SW 1271 (cell line): ENCODE data around the gene ATG4D.
"Not testable (repeated sequence)": the region's sequence is repeated elsewhere in the genome, so short reads cannot be mapped to it uniquely, and the experiment has no call there.

Experiments used
- DNase-seq, 2 experiments: peaks; one replicate each; lab custom pipeline; 2025; lab: John Stamatoyannopoulos, UW

The ATG4D gene

DNA sequence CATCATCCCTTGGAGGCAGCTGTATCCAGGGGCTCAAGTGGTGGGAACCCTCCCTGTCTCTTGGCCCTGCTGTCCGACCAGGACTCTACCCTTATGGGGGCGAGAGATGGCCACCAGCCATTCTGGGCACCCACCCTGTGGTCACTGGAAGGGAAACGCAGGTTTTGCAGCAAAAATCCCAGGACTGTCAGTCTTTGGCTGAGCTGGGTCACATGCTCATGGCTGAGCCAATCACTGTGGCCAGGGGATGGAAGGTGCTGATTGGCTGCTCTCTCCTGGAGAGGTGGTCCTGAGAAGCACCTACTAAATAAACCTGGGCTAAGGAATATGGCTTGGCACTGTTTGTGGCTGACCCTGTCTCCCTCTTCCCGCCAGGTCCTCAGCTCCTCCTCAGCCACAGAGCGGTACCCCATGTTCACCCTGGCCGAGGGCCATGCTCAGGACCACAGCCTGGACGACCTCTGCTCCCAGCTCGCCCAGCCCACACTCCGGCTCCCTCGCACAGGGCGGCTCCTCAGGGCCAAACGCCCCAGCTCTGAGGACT lies 8.9 kb downstream of the ATG4D start:
- DNase-seq = no peak

DNA sequence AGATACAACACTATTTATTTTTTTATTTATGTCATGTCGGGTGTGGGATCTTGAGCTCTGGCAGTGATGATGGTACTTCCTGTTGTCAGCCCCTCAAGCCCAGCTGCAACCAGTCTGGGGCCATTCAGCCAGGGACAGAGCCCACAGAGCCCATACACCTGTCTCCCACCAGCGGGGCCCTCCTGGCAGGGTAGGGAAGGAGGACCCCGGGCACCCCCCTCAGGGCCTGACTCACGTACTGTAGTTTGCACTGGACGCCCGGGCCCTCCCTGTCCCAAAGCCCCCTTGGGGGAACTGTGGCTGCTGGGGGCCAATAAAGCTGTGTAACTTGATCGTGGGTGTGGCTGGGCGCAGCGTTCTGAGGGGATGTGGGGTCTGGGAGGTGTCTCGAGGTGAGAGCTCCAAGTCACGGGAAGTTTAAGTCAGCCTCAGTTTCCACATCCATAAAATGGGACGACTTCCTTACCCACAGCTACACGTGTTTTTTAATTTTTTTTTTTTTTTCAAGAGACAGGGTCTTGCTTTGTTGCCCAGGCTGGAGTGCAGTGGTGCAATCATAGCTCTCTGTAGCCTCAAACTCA lies 9.5 kb downstream of the ATG4D start:
- DNase-seq = no peak

DNA sequence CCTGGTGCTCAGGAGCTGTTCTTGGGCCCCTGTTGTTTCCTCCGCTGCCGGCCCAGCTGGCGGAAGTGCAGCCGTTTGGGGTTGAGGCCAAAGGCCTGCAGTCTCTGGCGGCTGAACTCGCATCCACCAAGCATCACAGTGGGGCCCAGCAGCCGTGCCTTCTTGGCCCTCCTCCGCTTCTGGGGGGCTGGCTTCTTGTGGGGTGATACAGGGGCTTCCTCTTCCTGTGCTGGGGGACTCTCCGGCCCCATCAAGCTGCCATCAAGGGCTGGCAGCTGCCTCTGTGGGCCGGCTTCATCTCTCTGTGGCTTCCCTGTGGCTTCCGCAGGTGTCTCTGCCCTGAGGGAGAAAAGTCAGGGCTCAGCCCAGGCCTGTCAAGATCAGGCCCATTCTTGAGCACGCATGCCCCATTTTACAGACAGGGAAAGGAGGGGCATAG lies 10.3 kb downstream of the ATG4D start:
- DNase-seq = no peak

DNA sequence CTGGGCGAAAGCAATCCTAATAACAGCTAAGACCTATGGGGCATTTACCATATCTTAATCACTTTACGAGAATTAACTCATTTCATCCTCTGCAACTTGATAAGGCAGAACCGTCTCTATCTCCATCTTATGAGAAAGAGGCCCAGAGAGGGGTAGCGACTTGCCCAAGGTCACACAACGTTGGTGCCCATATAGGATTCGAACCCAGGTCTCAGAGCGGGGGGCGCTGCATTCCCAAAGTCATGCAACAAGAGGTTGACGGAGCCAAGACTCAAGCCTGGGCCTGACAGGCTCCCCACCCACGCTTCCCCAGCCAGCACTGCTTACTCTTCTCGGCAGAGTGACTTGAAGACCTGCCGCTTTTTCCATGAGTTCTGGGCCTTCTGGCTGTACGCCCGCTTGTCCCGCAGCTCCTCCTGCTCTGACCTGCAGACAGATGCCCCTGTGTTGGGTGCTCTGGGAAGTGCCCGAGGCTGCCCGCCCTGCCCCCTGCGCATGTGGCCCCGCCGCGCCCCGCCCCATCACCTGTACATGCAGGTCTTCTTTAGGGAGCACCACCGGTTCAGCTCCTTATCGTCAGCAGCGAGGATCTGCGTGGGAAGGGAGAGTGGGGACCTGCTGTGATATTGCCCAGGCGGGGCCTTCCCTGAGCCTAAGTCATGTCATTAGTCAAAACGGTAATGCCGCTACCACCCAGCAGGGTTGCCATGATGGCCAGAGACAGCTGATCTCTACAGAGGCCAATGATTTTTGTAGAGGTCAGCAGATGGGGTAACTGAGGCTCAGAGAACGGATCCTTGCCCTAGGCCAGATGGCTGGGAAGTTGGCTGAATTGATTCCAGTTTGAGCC lies 11.3 kb downstream of the ATG4D start:
- DNase-seq = no peak

DNA sequence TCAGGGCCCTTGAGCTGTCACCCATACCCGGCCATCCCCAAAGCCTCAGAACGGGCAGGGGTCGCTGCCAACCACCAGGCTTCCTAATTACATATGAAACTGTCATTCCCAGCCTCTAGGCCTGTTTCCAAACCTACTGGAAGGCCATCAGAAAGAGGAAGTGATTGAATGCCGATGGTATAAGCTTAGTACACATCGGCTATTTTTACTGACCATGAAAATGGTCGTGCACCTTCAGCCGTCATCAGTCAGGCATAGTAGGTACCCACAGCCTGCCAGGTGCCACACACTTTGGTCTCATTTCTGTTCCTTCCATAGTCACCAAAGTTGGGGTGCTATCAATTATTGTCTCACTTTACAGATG lies 11.9 kb downstream of the ATG4D start:
- DNase-seq = no peak

DNA sequence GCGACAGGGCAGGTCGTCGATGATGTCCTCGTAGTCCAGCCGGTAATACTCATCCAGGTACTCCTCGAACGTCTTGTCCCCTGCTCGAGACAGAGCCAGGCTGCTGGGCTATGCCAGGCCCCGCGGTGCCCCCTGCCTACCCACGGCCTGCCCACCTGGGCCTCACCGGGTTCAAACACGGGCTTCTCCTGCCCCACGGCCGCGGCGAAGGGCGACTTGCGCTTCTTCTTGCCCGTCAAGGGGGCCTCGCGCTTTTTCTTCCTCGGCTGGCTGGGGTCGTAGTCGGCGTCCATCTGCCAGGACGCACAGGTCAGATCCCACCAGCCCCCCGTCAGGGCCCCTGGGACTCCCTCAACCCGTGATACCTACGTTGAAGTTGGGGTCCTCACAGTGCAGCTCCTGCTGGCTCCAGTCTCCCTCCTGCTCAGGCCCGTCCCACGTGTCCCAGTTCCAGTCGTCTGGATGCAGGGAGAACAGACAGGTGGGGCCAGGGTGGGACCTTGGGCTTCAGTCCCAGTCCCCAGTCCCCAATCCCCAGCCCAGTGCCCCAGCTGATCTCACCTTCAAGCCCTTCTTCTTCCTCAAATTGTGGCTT lies 14.0 kb downstream of the ATG4D start:
- DNase-seq = no peak

DNA sequence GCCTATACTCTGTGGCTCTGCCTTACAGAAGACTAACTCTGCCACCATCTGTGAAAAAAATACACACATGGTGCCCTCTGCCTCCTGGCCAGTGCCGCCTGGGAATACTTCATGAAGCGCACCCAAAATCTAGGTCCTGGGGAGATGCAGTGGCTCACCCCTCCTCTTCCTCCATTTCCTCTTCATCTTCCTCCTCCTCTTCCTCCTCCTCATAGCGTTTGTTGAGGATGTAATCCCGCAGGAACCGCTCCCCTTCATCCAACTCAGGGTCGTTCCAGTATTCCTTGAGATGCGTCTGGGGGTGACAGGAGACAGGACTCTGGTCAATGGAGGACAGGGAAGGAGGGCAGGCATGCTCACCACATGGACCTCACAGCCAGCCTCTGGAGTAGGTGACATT lies 16.4 kb downstream of the ATG4D start:
- no peak for DNase-seq

DNA sequence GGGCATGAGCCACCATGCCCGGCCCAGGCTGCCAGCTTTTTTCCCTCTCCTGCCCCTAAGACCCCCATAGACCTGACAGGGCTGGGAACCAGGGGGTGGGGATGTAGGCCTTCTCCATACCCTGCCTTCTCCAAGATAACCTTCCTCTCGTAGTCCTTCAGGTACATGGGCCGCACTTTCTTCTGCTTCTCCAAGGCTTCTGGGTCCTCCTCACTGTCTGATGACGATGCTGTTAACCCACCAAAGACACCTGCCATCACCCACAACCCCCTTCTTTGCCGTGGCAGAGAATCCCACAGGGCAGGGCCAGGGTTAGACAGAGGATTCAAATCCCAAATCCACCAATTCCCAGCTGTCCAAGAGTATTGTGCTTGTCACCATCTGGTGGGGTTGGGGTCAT lies 18.9 kb downstream of the ATG4D start:
- no peak for DNase-seq

DNA sequence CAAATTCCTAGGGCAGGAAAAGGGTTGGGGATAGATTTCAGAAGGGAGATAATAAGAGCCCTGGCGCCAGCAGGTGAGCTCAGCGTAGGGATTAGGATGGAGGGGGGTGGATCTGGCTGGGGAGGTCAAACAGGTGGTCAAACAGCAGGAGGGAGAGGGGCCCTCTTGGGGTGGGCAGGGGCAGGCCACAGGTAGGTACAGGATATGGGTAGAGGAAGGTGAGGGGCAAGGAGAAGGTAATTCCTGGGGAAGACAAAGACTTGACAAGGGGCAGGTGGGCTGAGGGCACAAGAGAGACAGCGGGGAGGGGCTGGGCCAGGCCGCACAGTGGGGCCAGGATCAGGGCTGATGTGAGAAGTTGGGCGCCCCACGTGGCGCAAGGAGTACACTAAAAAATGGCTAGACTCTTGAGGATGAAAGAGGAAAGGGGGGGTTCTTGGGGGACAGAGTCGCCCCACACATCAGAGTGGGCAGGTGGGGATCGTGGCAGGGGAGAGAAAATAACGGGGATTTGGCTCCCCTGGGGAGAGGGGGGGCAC lies 21.4 kb downstream of the ATG4D start:
- DNase-seq = peak in 1 of 2 experiments; percentile 22

DNA sequence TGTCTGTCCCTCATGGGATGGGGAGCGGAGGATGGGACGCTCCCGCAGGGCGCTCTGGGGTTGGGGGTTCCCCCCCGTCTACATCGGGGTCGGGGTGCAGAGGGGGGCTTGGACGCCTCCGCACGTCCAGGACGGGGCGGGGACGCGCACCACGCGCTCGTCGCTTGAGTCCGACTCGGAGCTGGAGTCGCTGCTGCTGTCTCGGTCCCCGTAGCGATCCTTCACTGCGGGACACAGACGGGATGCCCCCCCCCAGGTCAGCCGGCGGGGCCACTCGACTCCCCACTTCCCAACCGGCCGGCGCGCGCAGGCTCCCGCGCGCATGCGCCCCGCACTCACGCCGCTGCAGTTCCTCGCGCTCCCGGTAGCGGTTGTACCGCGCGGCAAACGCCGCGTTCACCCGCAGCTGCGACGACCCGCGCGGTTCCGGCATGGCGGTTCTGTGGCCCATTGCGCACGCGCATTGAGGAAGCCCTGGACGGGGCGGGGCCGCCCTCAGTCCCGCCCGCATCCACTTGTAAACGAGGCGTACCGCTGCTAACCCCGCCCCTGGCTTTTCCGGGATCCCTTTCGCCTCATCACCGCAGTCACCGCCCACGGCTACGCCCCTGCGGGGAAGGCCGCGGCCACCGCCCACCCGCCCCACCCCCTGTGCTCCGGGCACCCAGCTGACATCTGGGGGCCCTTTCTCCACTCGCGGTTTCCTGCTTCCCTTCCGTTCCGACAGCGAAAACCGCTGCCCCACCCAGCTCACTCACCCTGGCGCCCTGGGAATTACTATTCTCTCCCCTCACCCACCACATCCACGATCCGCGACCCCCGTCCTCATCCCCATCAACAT lies 22.1 kb downstream of the ATG4D start, which contains the start of gene KRI1:
KRI1 (minus strand) TSS at position 444 of the 841 bp plus-strand sequence; CDS start at position 433, 11 bp downstream.
- DNase-seq = peak; percentile 85 to 97

DNA sequence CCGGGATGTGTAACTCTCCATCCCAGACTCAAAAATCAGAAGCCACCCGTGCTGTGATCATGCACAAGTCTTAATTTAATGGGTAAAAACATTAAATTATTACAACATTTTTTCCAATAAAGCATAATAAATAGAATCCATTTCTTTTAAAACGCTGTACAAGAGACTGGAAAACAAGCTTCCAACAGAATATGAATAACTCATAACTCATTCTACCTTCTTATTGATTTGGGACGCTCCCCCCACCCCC lies 22.6 kb downstream of the ATG4D start:
- DNase-seq = no peak

DNA sequence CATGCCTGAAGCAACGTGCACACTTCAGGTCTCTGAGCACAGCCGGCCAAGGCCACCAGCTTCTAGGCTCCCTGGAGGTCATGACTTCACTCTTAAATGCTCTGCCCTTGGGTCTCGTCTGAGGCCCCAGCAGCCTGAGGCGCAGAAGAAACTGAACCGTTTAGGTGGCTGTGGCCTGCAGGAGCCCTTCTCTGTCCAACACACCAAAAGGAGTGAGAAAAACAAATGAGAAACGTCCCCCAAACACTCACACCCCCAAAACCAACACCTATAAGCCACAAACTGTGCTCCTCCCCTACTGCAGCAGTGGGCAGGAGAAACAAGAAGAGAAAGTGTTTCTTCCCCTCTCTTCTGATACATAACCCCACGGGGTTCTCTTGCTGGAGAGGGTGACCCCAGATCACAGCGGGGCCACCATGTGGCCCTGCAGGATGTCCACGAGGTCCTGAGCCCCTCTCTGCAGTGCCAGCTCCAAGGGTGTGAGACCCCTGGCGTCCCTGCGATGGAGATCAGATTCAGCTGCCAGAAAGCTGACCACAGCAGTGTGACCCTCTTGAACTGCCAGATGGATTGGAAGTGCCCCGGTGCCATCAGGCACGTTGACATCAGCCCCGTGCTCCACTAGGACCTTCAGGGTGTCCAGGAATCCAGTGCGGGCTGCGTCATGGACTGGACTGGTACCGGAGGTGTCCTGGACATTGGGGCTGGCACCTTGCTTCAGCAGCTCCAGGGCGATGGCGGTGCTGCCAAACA lies 23.1 kb downstream of the ATG4D start:
- DNase-seq = no peak

DNA sequence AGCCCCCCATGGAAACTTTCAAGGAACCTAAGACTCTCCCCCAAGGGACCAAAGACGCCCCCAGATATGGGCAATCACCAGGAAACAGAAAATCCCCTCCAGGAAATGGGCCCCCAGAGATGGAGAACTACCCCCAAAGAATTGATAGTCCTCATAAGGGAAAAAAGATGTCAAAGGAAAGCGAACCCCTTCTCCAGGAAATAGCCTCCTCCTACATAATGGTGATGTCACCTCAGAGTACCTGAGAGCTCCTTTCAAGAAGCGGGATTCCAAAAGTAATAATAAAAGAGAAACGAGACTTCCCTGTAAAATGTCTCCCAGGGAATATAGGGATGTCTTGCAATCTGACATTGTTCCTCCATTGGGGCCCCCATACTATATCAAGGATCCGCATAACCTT lies 24.0 kb downstream of the ATG4D start:
- no peak for DNase-seq

DNA sequence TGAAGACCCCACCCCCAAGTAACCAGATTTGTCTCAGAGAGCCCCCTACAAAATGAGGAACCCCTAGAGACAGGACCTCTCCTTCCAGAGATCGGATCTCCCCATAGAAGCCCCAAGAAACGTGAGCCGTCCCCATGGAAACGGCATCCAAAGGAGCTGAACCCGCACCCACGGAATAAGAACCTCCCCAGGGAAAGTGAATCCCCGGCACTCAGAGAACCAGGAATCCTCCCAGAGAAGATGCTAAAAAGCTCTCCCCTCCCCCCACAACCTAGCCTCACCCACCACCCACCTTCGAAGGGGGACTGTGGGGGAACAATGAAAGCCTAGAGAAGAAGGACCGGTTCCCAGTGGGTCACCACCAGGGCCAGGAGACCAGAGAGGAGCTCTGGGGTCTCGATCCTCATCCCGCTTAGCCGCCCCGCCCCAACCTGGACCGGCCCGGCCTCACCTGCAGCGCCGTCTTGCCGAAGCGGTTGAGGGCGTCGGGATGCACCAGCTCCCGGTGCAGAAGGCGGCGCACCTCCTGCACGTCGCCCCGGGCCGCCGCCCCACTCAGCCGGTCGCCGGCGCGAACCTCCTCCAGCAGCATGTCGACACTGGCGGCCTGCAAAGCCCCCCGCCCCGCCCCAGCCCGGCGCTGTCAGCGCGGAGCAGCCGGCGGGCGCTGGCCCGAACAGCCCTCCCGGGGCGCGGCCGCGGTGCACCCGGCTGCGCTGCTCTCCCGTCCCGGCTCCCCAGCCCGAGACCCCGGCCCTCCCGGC lies 24.5 kb downstream of the ATG4D start:
- DNase-seq = peak in 1 of 2 experiments; percentile 56

DNA sequence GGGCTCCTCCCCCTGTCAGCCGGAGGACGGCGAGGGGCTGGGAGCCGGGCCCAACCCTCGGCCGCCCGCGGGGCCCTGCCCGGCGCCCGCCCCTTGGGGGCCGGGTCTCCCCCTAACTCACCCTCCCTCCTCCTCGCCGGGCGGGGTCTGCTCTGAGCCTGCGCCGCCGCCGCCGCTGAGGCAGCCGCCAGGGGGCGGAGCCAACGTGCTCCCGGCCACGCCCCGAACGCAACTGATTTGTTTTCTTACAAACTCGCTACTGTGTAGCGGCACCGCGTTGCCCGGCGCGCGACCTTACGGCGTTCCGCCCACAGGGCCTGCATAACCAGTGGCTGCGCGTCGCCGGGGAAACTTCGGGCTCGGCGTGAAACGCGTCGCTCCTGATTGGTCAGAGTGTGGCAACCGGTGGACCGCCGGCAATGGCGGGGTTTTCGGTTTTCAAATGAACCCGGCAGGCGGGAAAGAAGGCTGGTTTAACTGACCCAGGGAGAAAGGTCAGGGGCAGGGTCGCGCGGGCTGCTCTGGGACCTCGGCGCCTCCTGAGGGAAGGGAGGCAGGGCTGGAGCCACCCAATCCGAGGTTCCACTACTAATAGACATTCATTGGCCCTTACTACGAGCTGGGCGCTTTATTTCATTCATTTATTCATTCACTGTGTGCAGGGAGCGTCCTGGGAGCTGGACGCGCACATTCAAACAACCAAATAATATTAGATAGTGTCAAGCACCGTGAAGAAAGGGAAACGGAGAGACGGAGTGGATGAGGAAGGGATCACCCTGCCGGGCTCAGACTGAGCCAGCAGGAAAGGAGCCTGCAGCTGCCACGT lies 25.3 kb downstream of the ATG4D start, which contains the start of gene CDKN2D:
CDKN2D (minus strand) TSS at position 154 of the 826 bp plus-strand sequence. CDS start 326 bp downstream, outside the sequence.
- DNase-seq = peak; percentile 95 to 99

DNA sequence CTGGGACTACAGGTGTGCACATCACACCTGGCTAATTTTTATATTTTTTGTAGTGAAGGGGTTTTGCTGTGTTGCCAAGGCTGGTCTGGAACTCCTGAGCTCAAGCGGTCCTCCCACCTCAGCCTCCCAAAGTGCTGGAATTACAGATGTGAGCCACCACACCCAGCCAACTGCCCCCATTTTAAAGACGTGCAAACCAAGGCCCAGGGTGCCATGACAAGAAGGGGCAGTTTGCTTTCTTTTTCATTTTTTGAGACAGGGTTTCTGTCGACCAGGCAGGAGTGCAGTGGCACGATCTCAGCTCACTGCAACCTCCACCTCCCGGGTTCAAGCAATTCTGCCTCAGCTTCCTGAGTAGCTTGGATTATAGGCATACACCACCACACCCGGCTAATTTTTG lies 30.1 kb downstream of the ATG4D start:
- not testable (repeated sequence) for DNase-seq

DNA sequence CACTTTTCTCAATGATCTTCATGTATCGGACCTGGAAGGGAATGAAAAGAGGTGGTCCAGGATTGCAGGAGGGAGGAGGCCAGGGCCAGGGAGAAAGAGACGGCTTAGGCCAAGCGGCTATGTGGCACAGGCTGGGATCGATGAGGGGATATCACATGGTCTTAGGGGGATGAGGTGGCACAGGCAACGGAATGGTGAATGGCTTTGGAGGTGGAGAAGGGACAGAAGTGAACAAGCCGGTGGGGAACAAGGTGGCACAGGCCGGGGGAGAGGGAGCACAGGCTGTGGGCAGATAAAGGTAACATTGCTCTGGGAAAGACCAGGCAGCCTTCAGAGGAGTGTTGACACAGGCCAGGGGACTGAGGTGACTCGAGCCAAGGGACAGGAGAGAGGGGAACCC lies 30.8 kb downstream of the ATG4D start:
- no peak for DNase-seq

DNA sequence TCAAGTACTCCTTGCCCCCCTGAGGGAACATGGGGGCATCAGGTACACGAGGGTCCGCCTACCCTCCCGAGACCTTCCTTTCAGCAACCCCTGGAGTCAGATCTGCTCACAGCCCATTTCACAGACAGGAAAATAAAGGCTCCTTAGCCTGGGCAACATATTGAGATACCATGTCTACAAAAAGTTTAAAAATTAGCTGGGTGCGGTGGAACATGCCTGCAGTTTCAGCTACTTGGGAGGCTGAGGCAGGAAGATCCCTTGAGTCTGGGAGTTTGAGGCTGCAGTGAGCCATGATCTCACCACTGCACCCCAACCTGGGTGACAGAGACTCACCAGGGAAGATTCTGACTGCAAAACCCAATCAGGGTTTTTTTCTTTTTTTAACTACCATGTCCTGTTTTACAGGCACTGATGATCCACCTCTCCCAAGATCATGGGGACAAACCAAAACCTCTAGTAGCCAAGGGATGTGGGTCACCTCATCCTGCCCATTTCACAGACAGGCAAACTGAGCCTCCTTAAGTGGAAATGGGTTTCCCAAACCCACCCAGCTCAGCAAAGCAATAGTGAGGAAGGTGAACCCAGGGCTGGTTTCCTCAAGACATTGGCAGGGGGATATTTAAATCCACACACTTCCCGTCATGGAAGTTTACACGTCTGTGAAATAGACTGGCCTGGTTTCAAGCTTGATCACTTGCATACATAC lies 31.5 kb downstream of the ATG4D start:
- no peak for DNase-seq

DNA sequence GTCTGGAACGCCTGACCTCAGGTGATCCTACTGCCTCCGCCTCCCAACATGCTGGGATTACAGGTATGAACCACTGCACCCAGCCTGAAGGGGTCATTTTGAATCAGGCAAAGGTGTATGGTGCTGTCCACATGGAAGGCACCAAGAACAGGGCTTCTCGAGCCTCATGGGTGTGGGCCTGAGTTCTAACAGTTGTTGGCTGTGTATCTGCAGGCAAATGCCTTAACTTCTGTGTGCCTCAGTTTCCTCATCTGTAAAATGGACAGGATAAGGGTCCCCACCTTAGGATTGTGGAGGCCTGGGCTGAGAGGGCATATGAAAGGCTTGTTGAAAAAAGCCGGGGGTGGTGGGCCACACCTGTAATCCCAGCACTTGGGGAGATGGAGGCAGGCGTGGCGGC lies 34.2 kb downstream of the ATG4D start:
- DNase-seq = no peak
